ENCODE data around the gene CFHR2.

Gene CFHR2

DNA sequence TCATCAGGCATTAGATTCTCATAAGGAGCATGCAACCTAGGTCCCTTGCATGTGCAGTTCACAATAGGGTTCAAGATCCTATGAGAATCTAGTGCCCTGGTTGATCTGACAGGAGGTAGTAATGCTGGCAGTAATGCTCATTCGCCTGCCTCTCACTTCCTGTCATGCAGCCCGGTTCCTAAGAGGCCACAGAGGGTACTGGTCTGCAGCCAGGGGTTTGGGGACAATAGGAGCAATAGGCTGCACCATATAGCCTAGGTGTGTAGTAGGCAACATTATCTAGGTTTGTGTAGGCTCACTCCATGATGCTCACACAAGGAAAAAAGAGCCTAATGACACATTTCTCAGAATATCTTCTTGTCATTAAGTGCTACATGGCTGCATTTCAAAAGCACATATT is 59.6 kb downstream of the CFHR2 start:
- no peak for DNase-seq

- DNase-seq: no peak
Measured at GRCh38 chr1:197008861-197009260, 65.3 kb downstream of the CFHR2 start.
